OCI-LY1 (cell line): ENCODE data around the gene ODAD4.

Experiments used
- EZH2 ChIP-seq: fragments of 200-600 bp; sonication (generic), shearing (Covaris generic); IDR thresholded peaks from 2 replicates; pipeline ENCODE4 v1.8.0; 2017; ENCODE audit warnings: borderline replicate concordance, mixed run types, mild to moderate bottlenecking, antibody characterized with exemption, low read length, moderate library complexity, mixed read lengths
- TF ChIP-seq, protein P1 (sequence below): fragments of 200-600 bp; sonication (generic), shearing (Covaris generic); IDR thresholded peaks from 2 replicates; pipeline ENCODE4 v1.5.1; 2017; ENCODE audit warnings: mild to moderate bottlenecking, antibody characterized with exemption, low read length, moderate library complexity, mixed read lengths

DNA sequence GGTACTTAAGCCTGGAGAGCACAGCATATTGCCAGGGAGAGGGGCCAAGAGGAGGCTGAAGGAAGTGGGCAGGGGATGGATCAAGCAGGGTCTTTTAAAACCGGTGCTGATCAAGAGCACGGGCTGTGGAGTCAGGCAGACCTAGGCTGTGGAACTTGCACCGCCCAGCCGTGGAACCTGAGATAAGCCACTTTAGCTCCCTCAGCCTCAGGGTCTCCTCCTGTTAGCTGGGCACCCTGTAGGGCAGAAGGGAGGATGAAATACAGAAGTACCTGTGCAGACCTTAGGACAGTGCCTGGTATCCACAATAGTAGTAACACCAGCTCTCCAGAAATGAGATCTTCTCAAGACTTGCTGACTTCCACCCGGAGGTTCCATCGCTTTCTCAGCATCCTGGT, 9.3 kb downstream of the ODAD4 start:
- TF ChIP-seq, protein P1, sequence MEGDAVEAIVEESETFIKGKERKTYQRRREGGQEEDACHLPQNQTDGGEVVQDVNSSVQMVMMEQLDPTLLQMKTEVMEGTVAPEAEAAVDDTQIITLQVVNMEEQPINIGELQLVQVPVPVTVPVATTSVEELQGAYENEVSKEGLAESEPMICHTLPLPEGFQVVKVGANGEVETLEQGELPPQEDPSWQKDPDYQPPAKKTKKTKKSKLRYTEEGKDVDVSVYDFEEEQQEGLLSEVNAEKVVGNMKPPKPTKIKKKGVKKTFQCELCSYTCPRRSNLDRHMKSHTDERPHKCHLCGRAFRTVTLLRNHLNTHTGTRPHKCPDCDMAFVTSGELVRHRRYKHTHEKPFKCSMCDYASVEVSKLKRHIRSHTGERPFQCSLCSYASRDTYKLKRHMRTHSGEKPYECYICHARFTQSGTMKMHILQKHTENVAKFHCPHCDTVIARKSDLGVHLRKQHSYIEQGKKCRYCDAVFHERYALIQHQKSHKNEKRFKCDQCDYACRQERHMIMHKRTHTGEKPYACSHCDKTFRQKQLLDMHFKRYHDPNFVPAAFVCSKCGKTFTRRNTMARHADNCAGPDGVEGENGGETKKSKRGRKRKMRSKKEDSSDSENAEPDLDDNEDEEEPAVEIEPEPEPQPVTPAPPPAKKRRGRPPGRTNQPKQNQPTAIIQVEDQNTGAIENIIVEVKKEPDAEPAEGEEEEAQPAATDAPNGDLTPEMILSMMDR = no peak
- no peak for TF ChIP-seq EZH2
